ENCODE measurements around the gene MANBA.
"Not testable (repeated sequence)": the region's sequence is repeated elsewhere in the genome, so short reads cannot be mapped to it uniquely, and the experiment has no call there.

The MANBA gene

GRCh38 chr4:102710986-102711385 is 49.8 kb downstream of the MANBA start:
- no peak for DNase-seq (ENCODE audit: low read depth)
- no peak overlapping the region for H3K4me3 ChIP-seq (replicated peaks; ENCODE audit: low read depth, low read length)
- no peak for TF ChIP-seq CTCF (IDR thresholded peaks at IDR 0.05; ENCODE audit: low read length, missing control alignments)

GRCh38 chr4:102709060-102709459 is 51.7 kb downstream of the MANBA start:
- not testable (repeated sequence) for DNase-seq (ENCODE audit: low read depth); H3K4me3 ChIP-seq (replicated peaks; ENCODE audit: low read depth, low read length)

GRCh38 chr4:102707150-102707549 is 53.6 kb downstream of the MANBA start:
- no peak overlapping the region for H3K4me3 ChIP-seq (replicated peaks; ENCODE audit: low read depth, low read length)
- no peak for DNase-seq (ENCODE audit: low read depth)
- no peak for TF ChIP-seq CTCF (IDR thresholded peaks at IDR 0.05; ENCODE audit: low read length, missing control alignments)

- no peak for TF ChIP-seq CTCF (IDR thresholded peaks at IDR 0.05; ENCODE audit: low read length, missing control alignments)
- DNase-seq (ENCODE audit: low read depth): no peak
- H3K4me3 ChIP-seq (replicated peaks; ENCODE audit: low read depth, low read length): no peak overlapping the region
Measured at GRCh38 chr4:102705391-102705935, 55.3 kb downstream of the MANBA start.

- no peak overlapping the region for H3K4me3 ChIP-seq (replicated peaks; ENCODE audit: low read depth, low read length)
- no peak for TF ChIP-seq CTCF (IDR thresholded peaks at IDR 0.05; ENCODE audit: low read length, missing control alignments)
- DNase-seq (ENCODE audit: low read depth): peak; percentile 45
Measured at GRCh38 chr4:102696758-102697157, 64.0 kb downstream of the MANBA start.

GRCh38 chr4:102694791-102695190 is 66.0 kb downstream of the MANBA start:
- DNase-seq (ENCODE audit: low read depth): no peak
- TF ChIP-seq CTCF (IDR thresholded peaks at IDR 0.05; ENCODE audit: low read length, missing control alignments): no peak

GRCh38 chr4:102693861-102694260 is 66.9 kb downstream of the MANBA start:
- H3K4me3 ChIP-seq (replicated peaks; ENCODE audit: low read depth, low read length): no peak overlapping the region
- no peak for TF ChIP-seq CTCF (IDR thresholded peaks at IDR 0.05; ENCODE audit: low read length, missing control alignments)
- no peak for DNase-seq (ENCODE audit: low read depth)

More at GRCh38 chr4:102694791-102695190, 66.0 kb downstream of the MANBA start:
- H3K4me3 ChIP-seq (replicated peaks; ENCODE audit: low read depth, low read length): no peak overlapping the region
